Tibial nerve (tissue), 3 donors: ENCODE measurements around the gene TINAGL1.

Source experiments
- CTCF ChIP-seq, 5 experiments: fragments of 200-600 bp in 3 of 5; fragments of 450-650 bp in 2 of 5; sonication (generic) in 3 of 5; IDR thresholded peaks; one replicate each; pipeline ENCODE4 v1.5.1; 2016 to 2019; ENCODE audit warnings: antibody characterized with exemption in 5 of 5, mild to moderate bottlenecking in 3 of 5, moderate library complexity in 2 of 5
- POLR2A ChIP-seq, 2 donors: fragments of 450-650 bp; IDR thresholded peaks; one replicate each; pipeline ENCODE4 v1.6.1; 2017; ENCODE audit warnings: antibody characterized with exemption in 2 of 2, mild to moderate bottlenecking in 2 of 2, moderate library complexity in 2 of 2

DNA sequence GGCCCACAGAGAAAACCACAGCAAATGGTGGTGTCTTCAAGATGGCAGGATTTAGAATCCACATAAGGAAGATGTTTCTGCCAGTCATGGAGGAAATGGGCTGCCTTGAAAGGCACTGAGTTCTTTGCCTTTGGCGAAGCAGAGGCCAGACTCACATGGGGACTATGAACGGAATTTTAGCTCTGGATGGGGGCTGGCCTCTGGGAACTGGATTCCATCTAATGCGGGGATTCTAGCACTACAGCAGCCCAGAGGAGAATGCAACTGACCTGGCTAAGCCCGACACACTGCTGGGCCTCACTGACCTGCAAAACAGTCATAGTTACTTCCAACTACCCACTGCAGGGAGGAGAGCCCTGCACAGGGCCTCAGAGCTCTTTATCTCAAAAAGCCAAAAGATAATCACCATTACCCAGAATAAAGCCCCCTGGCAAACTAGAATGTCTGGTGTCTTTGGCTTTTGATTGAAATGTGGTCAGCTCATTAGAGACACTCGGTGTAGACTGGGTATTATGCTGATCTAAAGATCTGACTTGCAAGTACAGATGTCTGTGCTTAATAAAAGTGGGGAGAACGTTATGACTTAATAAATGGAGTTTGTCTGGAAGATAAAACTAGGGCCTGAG lies 52.7 kb downstream of the TINAGL1 start:
- TF ChIP-seq POLR2A (IDR thresholded peaks at IDR 0.05) (no peak), CTCF (IDR thresholded peaks at IDR 0.05) (no peak)
